B cell (primary cell): ENCODE data around the gene ETV6.

Experiments
- CTCF ChIP-seq: fragments of 200-600 bp; IDR thresholded peaks from one replicate; pipeline ENCODE4 v1.8.0; 2022; ENCODE audit warnings: antibody characterized with exemption, mild to moderate bottlenecking
- EZH2 ChIP-seq: IDR thresholded peaks from 2 replicates; pipeline ENCODE4 v1.6.1; 2012; ENCODE audit warnings: borderline replicate concordance, low read depth, mild to moderate bottlenecking, moderate library complexity, low read length; ENCODE audit not compliant: insufficient read depth, poor library complexity, severe bottlenecking

GRCh38 chr12:11819643-11820042, 170.2 kb downstream of the ETV6 start:
- TF ChIP-seq CTCF (no peak), EZH2 (no peak)
